Activated CD4-positive, alpha-beta T cell treated with anti-CD3 and anti-CD28 coated beads for 36 hours (primary cell): ENCODE measurements around the gene C1GALT1. TPM values are rescaled to one million over a fixed set of nuclear protein-coding genes. Genes with fewer than 3 reads are reported as not detected.
A peak's percentile ranks its signal among the peaks of the same experiment; 100 is the strongest.

Experiments
- ATAC-seq: fragments of 200-7000 bp; cut with Tn5 transposase; one replicate; pipeline ENCODE4 v1.10.0; 2021; ENCODE audit warnings: mild to moderate bottlenecking, moderate library complexity
- CTCF ChIA-PET: fragments of 350-600 bp; sonication (Branson Sonifier 250); formaldehyde crosslinking; loops from one replicate; lab custom pipeline; 2021; ENCODE audit warnings: antibody characterized with exemption; lab: Charles Lee
- POLR2A ChIA-PET: fragments of 350-600 bp; sonication (Branson Sonifier 250); formaldehyde crosslinking; loops from one replicate; lab custom pipeline; 2021; ENCODE audit warnings: antibody characterized with exemption, inconsistent platforms; lab: Charles Lee
- DNase-seq: peaks from one replicate; pipeline ENCODE4 v3.0.0-alpha.2; 2020
- H3K27ac Mint-ChIP-seq: one replicate; pipeline ENCODE4 v1.8.0; 2021; ENCODE audit warnings: mixed read lengths
- H3K27me3 Mint-ChIP-seq: one replicate; pipeline ENCODE4 v1.8.0; 2021; ENCODE audit warnings: mixed read lengths
- H3K36me3 Mint-ChIP-seq: one replicate; pipeline ENCODE4 v1.8.0; 2021; ENCODE audit warnings: low read depth, mixed read lengths
- H3K4me1 Mint-ChIP-seq: one replicate; pipeline ENCODE4 v1.8.0; 2021; ENCODE audit warnings: mixed read lengths
- H3K4me3 Mint-ChIP-seq: one replicate; pipeline ENCODE4 v1.8.0; 2021; ENCODE audit warnings: mild to moderate bottlenecking, moderate library complexity, mixed read lengths
- H3K9me3 Mint-ChIP-seq: one replicate; pipeline ENCODE4 v1.8.0; 2021; ENCODE audit warnings: low read depth, mixed read lengths
- intact Hi-C, 2 experiments: fragments of 100-400 bp; cut with DNase I in 1 of 2; cut with micrococcal nuclease in 1 of 2; formaldehyde crosslinking; loops; one replicate each; pipeline versions ENCODE4 v1.14.2 to v1.15.1; 2022 to 2024; cut with DNase I, micrococcal nuclease
- total RNA-seq, 2 experiments: library from RNA; stranded (reverse); gene quantifications; one replicate each; pipeline ENCODE4 v1.2.3, GENCODE V29; 2021

C1GALT1 gene
- total RNA-seq, 2 experiments from 2014 or later: 35.3 to 37.1 TPM

- Mint-ChIP-seq H3K27me3 (no peaks in the 10 kb centered on the region), H3K27ac (no peak overlapping the region), H3K4me3 (no peak overlapping the region), H3K36me3 (peaks cover 8% of the 10 kb centered on the region), H3K9me3 (peaks cover 19% of the 10 kb centered on the region), H3K4me1 (peaks cover 16% of the 10 kb centered on the region)
- no peak for ATAC-seq
- ChIA-PET POLR2A (no interaction called here), CTCF (no interaction called here)
- intact Hi-C loops: no loop called here
- DNase-seq: no peak
Observed at GRCh38 chr7:7169296-7169695, 13.0 kb upstream of the C1GALT1 start.

- Mint-ChIP-seq H3K4me3 (no peak overlapping the region), H3K9me3 (peaks cover 19% of the 10 kb centered on the region), H3K4me1 (peaks cover 12% of the 10 kb centered on the region), H3K36me3 (peaks cover 8% of the 10 kb centered on the region), H3K27ac (no peak overlapping the region), H3K27me3 (no peaks in the 10 kb centered on the region)
- no peak for DNase-seq
- POLR2A ChIA-PET: no interaction called here
- CTCF ChIA-PET: no interaction called here
- intact Hi-C loops: no loop called here
- no peak for ATAC-seq
Observed at GRCh38 chr7:7173956-7174632, 8.2 kb upstream of the C1GALT1 start.

GRCh38 chr7:7175075-7175695, 7.2 kb upstream of the C1GALT1 start:
- DNase-seq (no peak), ATAC-seq (no peak)
- Mint-ChIP-seq H3K4me3 (no peak overlapping the region), H3K36me3 (peaks cover 7% of the 10 kb centered on the region), H3K27me3 (no peaks in the 10 kb centered on the region), H3K27ac (no peak overlapping the region), H3K4me1 (peaks cover 12% of the 10 kb centered on the region), H3K9me3 (peaks cover 19% of the 10 kb centered on the region)
- CTCF ChIA-PET: interaction anchor here (0.9 kb wide), 1 partner anchor 70 kb away, joined by 3 read pairs; no protein-coding TSS in a partner anchor
- POLR2A ChIA-PET: no interaction called here
- intact Hi-C loops: no loop called here

- ChIA-PET POLR2A (no interaction called here), CTCF (interaction anchor here (0.6 to 0.9 kb wide), 2 partner anchors 21 to 98 kb away, joined by 3 to 4 read pairs; no protein-coding TSS in a partner anchor)
- no peaks in the 10 kb centered on the region for H3K27me3 Mint-ChIP-seq
- H3K4me1 Mint-ChIP-seq: peaks cover 16% of the 10 kb centered on the region
- H3K9me3 Mint-ChIP-seq: peaks cover 10% of the 10 kb centered on the region
- no peak overlapping the region for H3K4me3 Mint-ChIP-seq
- peak overlapping the region; percentile 6 for H3K27ac Mint-ChIP-seq
- DNase-seq (no peak), ATAC-seq (peak; percentile 63)
- intact Hi-C loops: no loop called here
- peaks cover 4% of the 10 kb centered on the region for H3K36me3 Mint-ChIP-seq
Observed at GRCh38 chr7:7176406-7177043, 5.8 kb upstream of the C1GALT1 start.

GRCh38 chr7:7177044-7177517, 5.3 kb upstream of the C1GALT1 start:
- CTCF ChIA-PET: no interaction called here
- Mint-ChIP-seq H3K4me1 (peaks cover 16% of the 10 kb centered on the region), H3K36me3 (peaks cover 3% of the 10 kb centered on the region), H3K27me3 (no peaks in the 10 kb centered on the region), H3K27ac (no peak overlapping the region), H3K9me3 (peaks cover 9% of the 10 kb centered on the region), H3K4me3 (no peak overlapping the region)
- DNase-seq (no peak), ATAC-seq (peak; percentile 47)
- POLR2A ChIA-PET: interaction anchor here (0.6 kb wide), 1 partner anchor 450 kb away, joined by 4 read pairs; no protein-coding TSS in a partner anchor
- intact Hi-C loops: no loop called here

- no peak for ATAC-seq
- H3K27ac Mint-ChIP-seq: no peak overlapping the region
- ChIA-PET CTCF (no interaction called here), POLR2A (no interaction called here)
- DNase-seq: no peak
- intact Hi-C loops: no loop called here
- H3K27me3 Mint-ChIP-seq: no peaks in the 10 kb centered on the region
- no peaks in the 10 kb centered on the region for H3K36me3 Mint-ChIP-seq
- peaks cover 1% of the 10 kb centered on the region for H3K9me3 Mint-ChIP-seq
- H3K4me1 Mint-ChIP-seq: peaks cover 16% of the 10 kb centered on the region
- H3K4me3 Mint-ChIP-seq: no peak overlapping the region
Observed at GRCh38 chr7:7178081-7178480, 4.3 kb upstream of the C1GALT1 start.

- H3K4me3 Mint-ChIP-seq: no peak overlapping the region
- POLR2A ChIA-PET: no interaction called here
- peaks cover 16% of the 10 kb centered on the region for H3K4me1 Mint-ChIP-seq
- no peaks in the 10 kb centered on the region for H3K9me3 Mint-ChIP-seq
- H3K27ac Mint-ChIP-seq: no peak overlapping the region
- H3K36me3 Mint-ChIP-seq: no peaks in the 10 kb centered on the region
- no peaks in the 10 kb centered on the region for H3K27me3 Mint-ChIP-seq
- DNase-seq (no peak), ATAC-seq (no peak)
- intact Hi-C loops: no loop called here
- CTCF ChIA-PET: interaction anchor here (0.6 kb wide), 1 partner anchor 161 kb away, joined by 3 read pairs; no protein-coding TSS in a partner anchor
Observed at GRCh38 chr7:7178906-7179305, 3.4 kb upstream of the C1GALT1 start.

GRCh38 chr7:7180725-7181449, 1.5 kb upstream of the C1GALT1 start:
- Mint-ChIP-seq H3K4me3 (peak overlapping the region; percentile 81), H3K4me1 (peaks cover 16% of the 10 kb centered on the region), H3K27ac (peak overlapping the region; percentile 99), H3K27me3 (no peaks in the 10 kb centered on the region), H3K9me3 (no peaks in the 10 kb centered on the region), H3K36me3 (peaks cover 9% of the 10 kb centered on the region)
- intact Hi-C loops: loop anchor here (1.0 to 10.0 kb wide), 6 partner anchors 77 to 944 kb away; partner anchors contain the start of gene RPA3 (in 1 of the 2)
- ChIA-PET CTCF (interaction anchor here (1.0 to 1.5 kb wide), 3 partner anchors 17 to 84 kb away, joined by 3 to 5 read pairs (median 3); no protein-coding TSS in a partner anchor), POLR2A (no interaction called here)
- ATAC-seq (no peak), DNase-seq (no peak)

- peaks cover 12% of the 10 kb centered on the region for H3K4me1 Mint-ChIP-seq
- intact Hi-C loops: loop anchor here (1.0 to 10.0 kb wide), 13 partner anchors 25 to 995 kb away; partner anchors contain the start of genes GLCCI1 (in 2 of the 2), MIOS (in 2 of the 2), UMAD1 (in 2 of the 2) and RPA3 (in 1 of the 2)
- H3K36me3 Mint-ChIP-seq: peaks cover 9% of the 10 kb centered on the region
- peak overlapping the region; percentile 99 for H3K27ac Mint-ChIP-seq
- peak overlapping the region; percentile 81 for H3K4me3 Mint-ChIP-seq
- ChIA-PET POLR2A (interaction anchor here (0.5 kb wide), 1 partner anchor 359 kb away, joined by 4 read pairs; no protein-coding TSS in a partner anchor), CTCF (interaction anchor here (0.6 to 1.5 kb wide), 4 partner anchors 18 to 357 kb away, joined by 3 to 5 read pairs (median 3); no protein-coding TSS in a partner anchor)
- no peaks in the 10 kb centered on the region for H3K9me3 Mint-ChIP-seq
- ATAC-seq: peak; percentile 45
- H3K27me3 Mint-ChIP-seq: no peaks in the 10 kb centered on the region
- peak; percentile 58 for DNase-seq
Observed at GRCh38 chr7:7181519-7182155, 707 bp upstream of the C1GALT1 start.

- ChIA-PET CTCF (interaction anchor here (0.7 to 2.1 kb wide), 2 partner anchors 19 to 480 kb away, joined by 3 to 10 read pairs; no protein-coding TSS in a partner anchor), POLR2A (interaction anchor here (0.7 kb wide), 1 partner anchor 456 kb away, joined by 5 read pairs; no protein-coding TSS in a partner anchor)
- Mint-ChIP-seq H3K9me3 (no peaks in the 10 kb centered on the region), H3K27ac (peak overlapping the region; percentile 95), H3K36me3 (peaks cover 9% of the 10 kb centered on the region), H3K4me3 (peak overlapping the region; percentile 81), H3K27me3 (no peaks in the 10 kb centered on the region), H3K4me1 (peaks cover 4% of the 10 kb centered on the region)
- intact Hi-C loops: loop anchor here (2.0 to 10.0 kb wide), 8 partner anchors 26 to 942 kb away; partner anchors contain the start of genes GLCCI1 (in 2 of the 2), MIOS (in 1 of the 2) and RPA3 (in 1 of the 2)
- peak; percentile 9 for ATAC-seq
- DNase-seq: peak; percentile 66
Observed at GRCh38 chr7:7183061-7183837, 905 bp downstream of the C1GALT1 start.
